Adrenal gland (tissue), 5 donors: ENCODE results near the gene EHD4.

ENCODE experiments used
- POLR2A ChIP-seq, 2 donors: fragments of 450-650 bp; IDR thresholded peaks; one replicate each; pipeline ENCODE4 v1.6.1; 2017; ENCODE audit warnings: antibody characterized with exemption in 2 of 2, mild to moderate bottlenecking in 2 of 2, moderate library complexity in 1 of 2
- TF ChIP-seq, protein P1 (sequence below), 6 experiments: fragments of 450-650 bp in 4 of 6; fragments of 200-600 bp in 2 of 6; sonication (generic) in 1 of 6; IDR thresholded peaks; 1 replicate in 5 of 6; 2 replicates in 1 of 6; pipeline versions ENCODE4 v1.5.1 to v1.8.0; 2016 to 2021; ENCODE audit warnings: antibody characterized with exemption in 6 of 6, mild to moderate bottlenecking in 2 of 6, moderate library complexity in 1 of 6
- donor health status: DM: no; HTN: no; CAD: no.

DNA sequence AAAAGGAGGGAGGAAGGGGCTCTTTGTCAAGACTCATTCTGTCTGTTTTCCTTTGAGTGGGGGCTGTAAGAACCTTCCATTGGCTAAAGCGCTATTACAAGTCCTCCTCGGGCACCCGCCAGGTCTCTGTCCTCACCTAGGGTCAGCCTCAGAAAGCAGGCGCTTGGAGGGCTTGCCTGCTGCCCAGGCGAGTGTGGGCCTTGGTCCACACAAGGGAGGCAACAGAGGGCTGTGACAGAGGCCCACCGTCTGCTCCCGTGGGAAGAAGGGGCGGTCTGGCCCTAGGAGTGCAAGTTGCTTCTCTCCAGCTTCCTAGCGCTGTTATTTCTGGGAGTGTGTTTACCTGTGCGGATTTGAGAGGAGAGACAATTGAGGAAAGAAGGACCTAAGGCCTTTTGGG, 24.0 kb upstream of the EHD4 start:
- TF ChIP-seq, protein P1, sequence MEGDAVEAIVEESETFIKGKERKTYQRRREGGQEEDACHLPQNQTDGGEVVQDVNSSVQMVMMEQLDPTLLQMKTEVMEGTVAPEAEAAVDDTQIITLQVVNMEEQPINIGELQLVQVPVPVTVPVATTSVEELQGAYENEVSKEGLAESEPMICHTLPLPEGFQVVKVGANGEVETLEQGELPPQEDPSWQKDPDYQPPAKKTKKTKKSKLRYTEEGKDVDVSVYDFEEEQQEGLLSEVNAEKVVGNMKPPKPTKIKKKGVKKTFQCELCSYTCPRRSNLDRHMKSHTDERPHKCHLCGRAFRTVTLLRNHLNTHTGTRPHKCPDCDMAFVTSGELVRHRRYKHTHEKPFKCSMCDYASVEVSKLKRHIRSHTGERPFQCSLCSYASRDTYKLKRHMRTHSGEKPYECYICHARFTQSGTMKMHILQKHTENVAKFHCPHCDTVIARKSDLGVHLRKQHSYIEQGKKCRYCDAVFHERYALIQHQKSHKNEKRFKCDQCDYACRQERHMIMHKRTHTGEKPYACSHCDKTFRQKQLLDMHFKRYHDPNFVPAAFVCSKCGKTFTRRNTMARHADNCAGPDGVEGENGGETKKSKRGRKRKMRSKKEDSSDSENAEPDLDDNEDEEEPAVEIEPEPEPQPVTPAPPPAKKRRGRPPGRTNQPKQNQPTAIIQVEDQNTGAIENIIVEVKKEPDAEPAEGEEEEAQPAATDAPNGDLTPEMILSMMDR (IDR thresholded peaks at IDR 0.05), result no peak
- no peak for TF ChIP-seq POLR2A (IDR thresholded peaks at IDR 0.05)
